GM12872 (cell line): ENCODE data around the gene GAD2.

Experiments used
- TF ChIP-seq, protein P1 (sequence below): IDR thresholded peaks from 3 replicates; pipeline ENCODE4 v1.5.1; 2011; ENCODE audit warnings: low read depth, mild to moderate bottlenecking, low read length, moderate library complexity; ENCODE audit not compliant: insufficient read depth

Gene GAD2

DNA sequence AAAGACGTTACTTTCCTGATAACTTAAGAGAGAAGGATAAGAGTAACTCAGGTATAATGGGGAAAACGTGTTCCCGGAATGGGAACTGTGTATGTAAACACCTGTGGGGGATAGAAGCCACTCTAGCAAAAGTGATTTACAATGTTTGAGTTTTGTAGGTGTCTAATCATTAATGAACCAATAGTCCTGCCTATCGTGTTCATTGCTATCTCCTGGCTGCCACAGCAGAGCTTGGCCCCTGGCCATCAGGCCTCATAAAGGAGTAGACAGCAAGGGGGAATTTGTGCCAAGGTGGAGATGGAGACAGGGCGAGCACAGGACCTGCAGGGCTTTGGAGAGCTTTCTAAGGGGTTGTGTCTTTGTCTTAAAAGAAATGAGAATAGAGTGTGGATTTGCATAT is 102.1 kb downstream of the GAD2 start:
- TF ChIP-seq, protein P1, sequence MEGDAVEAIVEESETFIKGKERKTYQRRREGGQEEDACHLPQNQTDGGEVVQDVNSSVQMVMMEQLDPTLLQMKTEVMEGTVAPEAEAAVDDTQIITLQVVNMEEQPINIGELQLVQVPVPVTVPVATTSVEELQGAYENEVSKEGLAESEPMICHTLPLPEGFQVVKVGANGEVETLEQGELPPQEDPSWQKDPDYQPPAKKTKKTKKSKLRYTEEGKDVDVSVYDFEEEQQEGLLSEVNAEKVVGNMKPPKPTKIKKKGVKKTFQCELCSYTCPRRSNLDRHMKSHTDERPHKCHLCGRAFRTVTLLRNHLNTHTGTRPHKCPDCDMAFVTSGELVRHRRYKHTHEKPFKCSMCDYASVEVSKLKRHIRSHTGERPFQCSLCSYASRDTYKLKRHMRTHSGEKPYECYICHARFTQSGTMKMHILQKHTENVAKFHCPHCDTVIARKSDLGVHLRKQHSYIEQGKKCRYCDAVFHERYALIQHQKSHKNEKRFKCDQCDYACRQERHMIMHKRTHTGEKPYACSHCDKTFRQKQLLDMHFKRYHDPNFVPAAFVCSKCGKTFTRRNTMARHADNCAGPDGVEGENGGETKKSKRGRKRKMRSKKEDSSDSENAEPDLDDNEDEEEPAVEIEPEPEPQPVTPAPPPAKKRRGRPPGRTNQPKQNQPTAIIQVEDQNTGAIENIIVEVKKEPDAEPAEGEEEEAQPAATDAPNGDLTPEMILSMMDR: no peak

GRCh38 chr10:26323219-26323618 is 106.6 kb downstream of the GAD2 start:
- TF ChIP-seq, protein P1: no peak

GRCh38 chr10:26326851-26327250 is 110.3 kb downstream of the GAD2 start:
- TF ChIP-seq, protein P1: no peak

GRCh38 chr10:26327811-26328210 is 111.2 kb downstream of the GAD2 start:
- TF ChIP-seq, protein P1: no peak

DNA sequence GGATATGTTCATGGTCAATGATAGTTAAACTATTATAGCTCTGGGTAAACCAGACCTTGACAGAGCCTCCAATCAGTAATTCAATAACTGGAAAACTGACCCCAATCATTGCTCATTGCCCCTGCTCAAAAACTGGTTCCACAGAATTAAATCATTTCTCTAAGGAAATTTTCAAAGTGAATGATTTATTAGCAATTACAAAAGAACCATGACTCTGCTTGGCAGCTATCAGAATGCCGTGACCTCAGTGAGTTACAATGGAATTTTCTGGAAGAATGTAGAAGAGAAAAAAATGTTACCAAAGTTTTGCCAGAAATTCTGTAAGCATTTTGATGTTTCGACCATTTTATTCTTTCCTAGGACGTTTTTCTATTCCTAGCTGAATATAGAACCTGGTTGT is 114.8 kb downstream of the GAD2 start:
- TF ChIP-seq, protein P1: no peak

- TF ChIP-seq, protein P1: no peak
These were observed 117.8 kb downstream of the GAD2 start for GRCh38 chr10:26334232-26334931.

DNA sequence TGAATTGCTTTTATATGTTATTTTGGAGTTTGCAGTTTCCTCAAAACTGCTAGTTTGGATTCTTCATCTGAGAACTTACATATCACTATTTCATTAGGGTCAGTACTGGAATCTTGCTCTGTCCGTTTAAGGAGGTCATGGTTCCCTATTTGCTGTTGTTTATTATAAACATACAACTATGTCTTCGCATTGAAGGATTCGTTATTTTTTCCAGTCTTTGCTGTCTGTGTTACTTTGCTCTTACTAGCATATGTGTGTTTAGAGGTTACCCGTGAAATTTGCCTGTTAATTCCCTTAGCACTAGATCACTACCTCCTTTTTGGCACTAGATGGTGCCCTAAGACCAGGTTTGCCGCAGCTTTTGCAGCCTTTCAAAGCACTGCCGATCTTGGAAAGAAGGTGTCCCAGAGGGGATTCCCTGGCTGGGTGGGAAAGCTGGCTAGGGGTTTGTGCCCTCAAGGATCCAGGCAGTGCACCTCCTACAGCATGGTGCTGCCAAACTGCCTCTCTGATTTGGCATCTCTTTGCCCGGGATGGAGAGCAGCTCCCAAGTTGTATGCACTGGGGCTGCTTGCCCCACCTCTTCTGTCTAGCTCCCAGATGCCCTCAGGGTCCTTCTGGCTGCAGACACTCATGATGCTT is 118.5 kb downstream of the GAD2 start:
- TF ChIP-seq, protein P1: peak; percentile 76
